ENCODE results near the gene TLCD2.
A peak's percentile ranks its signal among the peaks of the same experiment; 100 is the strongest.
"Not testable (repeated sequence)": the region's sequence is repeated elsewhere in the genome, so short reads cannot be mapped to it uniquely, and the experiment has no call there.

Gene TLCD2

DNA sequence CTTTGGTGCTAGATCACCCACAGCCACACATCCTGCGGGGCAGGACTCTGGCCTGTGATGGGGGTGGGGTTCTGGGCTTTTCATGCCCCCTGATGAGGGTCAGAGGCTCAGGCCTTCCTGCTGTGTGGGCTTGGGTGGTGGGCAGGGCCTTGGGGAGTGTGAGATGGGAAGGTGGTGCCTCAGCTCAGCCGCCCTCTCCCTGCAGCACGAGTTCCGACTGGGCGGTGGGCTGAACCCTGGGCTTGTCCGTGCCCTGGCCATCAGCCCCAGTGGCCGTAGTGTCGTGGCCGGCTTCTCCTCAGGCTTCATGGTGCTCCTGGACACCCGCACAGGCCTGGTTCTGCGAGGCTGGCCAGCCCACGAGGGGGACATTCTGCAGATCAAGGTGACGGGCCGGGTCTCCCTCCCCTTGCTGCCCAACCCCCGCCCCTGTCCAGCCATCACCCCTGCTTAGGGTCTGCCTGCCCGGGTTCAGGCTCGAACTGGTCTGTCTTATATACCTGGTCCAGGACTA is 25.7 kb upstream of the TLCD2 start:
- no peak for DNase-seq (ENCODE audit: low read depth)

DNA sequence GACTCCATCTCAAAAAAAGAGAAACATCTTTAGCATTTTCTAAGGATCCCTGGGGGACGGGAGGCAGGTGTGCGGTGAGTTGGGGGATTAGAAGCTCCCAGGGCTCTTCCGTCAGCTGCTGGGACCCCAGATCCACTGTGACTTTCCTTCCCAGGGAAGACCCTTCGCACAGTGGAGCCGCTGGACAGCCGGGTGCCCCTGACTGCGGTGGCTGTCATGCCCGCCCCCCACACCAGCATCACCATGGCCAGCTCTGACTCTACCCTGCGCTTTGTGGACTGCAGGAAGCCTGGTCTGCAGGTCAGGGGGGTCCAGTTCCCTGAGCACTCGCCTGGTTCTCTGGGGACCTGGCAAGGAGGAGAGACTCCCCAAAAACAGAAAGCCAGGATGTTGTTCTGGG is 25.2 kb upstream of the TLCD2 start:
- DNase-seq (ENCODE audit: low read depth) = no peak

DNA sequence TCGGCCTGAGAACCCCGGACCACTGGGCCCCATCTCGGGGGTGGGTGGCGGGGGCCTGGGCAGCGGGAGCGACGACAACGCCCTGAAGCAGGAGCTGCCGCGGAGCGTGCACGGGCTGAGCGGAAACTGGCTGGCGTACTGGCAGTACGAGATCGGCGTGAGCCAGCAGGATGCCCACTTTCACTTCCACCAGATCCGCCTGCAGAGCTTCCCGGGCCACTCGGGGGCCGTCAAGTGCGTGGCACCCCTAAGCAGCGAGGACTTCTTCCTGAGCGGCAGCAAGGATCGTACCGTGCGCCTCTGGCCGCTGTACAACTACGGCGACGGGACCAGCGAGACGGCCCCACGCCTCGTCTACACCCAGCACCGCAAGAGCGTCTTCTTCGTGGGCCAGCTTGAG is 23.6 kb upstream of the TLCD2 start:
- no peak for DNase-seq (ENCODE audit: low read depth)

DNA sequence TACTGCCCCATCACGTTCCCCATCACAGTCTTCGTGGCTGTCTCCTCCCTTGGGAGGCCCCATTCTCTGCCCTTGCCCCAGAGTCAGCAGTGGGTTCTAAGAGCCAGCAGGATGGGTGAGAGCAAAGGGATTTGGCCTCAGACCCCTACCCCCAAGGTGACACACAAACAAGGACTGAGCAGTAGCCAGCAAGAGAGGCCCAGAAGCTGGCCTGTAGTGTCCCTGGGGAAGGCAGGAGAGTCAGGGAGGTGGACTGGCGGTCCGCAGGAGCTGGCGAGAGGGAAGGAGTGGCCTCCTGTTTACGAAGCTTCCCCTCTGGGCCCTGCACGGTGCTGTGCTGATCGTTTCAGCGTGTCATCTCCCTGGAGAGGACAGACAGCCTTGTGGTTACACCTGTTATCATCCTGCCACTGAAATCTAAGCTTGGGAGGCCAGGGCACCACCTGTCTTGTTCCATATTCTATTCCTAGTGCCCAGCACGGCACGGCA is 22.7 kb upstream of the TLCD2 start:
- no peak for DNase-seq (ENCODE audit: low read depth)

DNA sequence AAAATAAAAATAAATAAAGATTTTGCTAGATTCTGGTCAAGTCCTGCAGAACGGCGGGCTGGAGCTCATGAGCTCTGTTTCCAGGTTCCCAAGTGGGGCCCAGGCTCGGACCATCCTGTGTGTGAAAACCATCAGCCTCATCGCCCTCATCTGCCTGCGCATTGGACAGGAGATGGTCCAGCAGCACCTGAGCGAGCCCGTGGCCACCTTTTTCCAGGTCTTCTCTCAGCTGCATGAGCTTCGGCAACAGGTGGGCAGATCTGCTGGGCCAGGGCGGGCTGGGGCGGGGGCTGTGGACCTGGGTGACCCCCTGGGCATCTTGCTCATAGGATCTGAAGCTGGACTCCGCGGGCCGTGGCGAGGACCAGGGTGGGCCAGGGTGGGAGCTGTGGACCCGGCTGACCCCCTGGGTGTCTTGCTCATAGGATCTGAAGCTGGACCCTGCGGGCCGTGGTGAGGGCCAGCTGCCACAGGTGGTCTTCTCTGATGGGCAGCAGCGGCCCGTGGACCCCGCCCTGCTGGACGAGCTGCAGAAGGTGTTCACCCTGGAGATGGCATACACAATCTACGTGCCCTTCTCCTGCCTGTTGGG is 22.2 kb upstream of the TLCD2 start:
- DNase-seq (ENCODE audit: low read depth) = no peak

DNA sequence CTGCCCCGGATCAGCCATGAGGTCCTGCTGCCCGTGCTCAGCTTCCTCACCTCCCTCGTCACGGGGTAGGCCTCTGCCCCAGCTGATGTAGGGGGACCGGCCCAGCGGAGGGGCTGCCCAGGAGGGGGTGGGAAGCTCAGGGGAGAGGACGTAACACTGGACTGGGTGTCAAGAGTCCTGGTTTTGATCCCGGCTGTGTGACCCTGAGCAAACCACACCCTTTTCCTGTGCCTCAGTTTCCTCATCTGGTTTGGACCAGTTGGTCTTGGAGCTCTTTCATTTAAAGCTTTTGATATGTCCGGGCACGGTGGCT is 21.0 kb upstream of the TLCD2 start:
- DNase-seq (ENCODE audit: low read depth) = no peak

DNA sequence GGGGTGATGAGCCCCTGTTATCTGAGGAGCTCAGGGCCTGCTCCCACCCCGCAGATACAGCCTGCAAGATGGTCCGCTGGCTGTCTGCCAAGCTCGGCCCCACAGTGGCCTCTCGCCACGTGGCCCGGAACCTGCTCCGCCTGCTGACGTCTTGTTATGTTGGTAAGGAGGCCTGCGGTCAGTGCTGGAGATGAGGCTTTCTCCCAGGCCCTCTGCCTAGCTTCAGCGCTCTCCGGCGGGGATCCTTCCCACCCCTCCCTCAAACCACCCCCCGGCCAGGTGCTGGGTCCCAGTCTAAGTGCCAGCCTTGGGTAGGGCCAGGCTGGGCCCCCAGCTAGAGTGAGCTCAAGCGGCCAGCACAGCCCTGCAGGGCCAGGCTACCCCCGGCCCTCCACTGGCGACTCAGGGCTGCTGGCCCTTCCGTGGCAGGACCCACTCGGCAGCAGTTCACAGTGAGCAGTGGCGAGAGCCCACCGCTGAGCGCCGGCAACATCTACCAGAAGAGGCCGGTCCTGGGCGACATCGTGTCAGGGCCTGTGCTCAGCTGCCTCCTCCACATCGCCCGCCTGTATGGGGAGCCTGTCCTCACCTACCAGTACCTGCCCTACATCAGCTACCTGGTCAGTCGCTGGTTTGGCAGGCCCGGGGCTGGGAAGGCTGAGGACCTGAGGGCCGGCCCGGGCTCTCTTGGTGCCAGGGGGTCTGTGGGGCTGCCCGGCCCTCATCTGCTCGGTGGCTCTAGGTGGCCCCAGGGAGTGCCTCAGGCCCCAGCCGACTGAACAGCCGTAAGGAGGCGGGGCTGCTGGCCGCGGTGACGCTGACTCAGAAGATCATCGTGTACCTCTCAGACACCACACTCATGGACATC is 20.4 kb upstream of the TLCD2 start:
- DNase-seq (ENCODE audit: low read depth) = no peak

DNA sequence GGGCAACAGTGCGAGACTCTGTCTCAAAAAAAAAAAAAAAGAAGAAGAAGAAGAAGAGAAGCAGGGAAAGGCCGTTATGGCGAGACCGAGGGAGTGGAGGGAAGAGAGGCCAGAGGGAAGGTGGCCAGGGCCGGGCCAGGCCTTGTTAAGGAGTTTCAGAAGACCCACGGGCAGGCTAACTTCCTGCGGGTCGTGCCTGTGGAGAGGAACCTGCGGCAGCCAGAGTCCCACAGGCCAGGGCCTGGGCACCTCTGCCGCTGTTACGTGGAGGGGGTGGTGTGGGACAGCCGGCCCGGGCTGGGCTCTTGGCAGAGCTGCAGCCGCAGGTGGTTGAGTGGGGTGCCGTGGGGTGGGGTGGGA is 19.8 kb upstream of the TLCD2 start:
- DNase-seq (ENCODE audit: low read depth) = no peak

DNA sequence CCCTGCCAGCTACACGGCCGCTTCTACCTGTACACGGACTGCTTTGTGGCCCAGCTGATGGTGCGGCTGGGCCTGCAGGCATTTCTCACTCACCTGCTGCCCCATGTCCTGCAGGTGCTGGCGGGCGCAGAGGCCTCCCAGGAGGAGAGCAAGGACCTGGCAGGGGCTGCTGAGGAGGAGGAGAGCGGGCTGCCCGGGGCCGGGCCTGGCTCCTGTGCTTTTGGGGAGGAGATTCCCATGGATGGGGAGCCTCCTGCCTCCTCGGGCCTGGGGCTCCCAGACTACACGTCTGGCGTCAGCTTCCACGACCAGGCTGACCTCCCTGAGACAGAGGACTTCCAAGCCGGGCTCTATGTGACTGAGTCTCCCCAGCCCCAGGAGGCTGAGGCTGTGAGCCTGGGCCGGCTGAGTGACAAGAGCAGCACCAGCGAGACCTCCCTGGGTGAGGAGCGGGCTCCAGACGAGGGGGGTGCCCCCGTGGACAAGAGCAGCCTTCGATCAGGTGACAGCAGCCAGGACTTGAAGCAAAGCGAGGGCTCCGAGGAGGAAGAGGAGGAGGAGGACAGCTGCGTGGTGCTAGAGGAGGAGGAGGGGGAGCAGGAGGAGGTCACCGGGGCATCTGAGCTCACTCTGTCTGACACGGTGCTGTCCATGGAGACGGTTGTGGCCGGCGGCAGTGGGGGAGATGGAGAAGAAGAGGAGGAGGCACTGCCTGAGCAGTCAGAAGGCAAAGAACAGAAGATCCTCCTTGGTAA is 17.9 kb upstream of the TLCD2 start:
- no peak for DNase-seq (ENCODE audit: low read depth)

DNA sequence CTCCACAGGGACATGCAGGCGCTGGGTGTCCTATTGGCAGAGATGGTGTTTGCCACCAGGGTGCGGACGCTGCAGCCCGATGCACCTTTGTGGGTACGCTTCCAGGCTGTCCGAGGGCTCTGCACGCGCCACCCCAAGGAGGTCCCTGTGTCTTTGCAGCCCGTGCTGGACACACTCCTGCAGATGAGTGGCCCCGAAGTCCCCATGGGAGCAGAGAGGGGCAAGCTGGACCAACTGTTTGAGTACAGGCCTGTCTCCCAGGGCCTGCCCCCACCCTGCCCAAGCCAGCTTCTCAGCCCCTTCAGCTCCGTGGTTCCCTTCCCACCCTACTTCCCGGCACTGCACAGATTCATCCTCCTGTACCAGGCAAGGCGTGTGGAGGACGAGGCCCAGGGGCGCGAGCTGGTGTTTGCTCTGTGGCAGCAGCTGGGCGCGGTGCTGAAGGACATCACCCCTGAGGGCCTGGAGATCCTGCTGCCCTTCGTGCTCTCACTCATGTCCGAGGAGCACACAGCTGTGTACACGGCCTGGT is 17.1 kb upstream of the TLCD2 start:
- DNase-seq (ENCODE audit: low read depth) = no peak

DNA sequence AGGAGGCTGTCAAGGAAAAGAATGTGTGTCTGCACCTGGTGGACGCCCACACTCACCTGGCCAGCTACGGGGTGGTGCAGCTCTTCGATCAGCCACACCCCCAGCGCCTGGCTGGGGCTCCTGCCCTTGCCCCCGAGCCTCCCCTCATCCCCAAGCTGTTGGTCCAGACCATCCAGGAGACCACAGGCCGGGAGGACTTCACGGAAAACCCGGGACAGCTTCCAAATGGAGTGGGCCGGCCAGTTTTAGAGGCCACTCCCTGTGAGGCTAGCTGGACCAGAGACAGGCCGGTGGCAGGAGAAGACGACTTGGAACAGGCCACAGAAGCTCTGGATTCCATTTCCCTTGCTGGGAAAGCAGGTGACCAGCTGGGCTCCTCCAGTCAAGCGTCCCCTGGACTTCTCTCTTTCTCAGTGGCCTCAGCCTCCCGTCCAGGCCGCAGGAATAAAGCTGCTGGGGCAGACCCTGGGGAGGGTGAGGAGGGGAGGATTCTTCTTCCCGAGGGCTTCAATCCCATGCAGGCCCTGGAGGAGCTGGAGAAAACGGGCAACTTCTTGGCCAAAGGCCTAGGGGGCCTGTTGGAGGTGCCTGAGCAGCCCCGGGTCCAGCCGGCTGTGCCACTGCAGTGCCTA is 16.6 kb upstream of the TLCD2 start:
- no peak for DNase-seq (ENCODE audit: low read depth)

DNA sequence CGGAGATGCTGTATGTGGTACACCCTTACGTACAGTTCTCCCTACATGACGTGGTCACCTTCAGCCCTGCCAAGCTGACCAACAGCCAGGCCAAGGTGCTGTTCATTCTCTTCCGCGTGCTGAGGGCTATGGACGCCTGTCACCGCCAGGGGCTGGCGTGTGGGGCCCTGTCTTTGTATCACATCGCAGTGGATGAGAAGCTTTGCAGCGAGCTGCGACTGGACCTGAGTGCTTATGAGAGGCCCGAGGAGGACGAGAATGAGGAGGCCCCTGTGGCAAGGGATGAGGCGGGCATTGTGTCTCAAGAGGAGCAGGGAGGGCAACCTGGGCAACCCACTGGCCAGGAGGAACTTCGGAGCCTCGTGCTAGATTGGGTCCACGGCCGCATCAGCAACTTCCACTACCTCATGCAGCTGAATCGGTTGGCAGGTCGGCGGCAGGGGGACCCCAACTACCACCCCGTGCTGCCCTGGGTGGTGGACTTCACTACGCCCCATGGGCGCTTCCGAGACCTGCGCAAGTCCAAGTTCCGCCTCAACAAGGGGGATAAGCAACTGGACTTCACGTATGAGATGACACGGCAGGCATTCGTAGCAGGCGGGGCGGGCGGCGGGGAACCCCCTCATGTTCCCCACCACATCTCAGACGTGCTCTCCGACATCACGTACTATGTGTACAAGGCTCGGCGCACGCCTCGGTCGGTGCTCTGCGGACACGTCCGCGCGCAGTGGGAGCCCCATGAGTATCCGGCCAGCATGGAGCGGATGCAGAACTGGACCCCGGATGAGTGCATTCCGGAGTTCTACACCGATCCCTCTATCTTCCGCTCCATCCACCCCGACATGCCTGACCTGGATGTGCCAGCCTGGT is 15.7 kb upstream of the TLCD2 start:
- DNase-seq (ENCODE audit: low read depth) = no peak

DNA sequence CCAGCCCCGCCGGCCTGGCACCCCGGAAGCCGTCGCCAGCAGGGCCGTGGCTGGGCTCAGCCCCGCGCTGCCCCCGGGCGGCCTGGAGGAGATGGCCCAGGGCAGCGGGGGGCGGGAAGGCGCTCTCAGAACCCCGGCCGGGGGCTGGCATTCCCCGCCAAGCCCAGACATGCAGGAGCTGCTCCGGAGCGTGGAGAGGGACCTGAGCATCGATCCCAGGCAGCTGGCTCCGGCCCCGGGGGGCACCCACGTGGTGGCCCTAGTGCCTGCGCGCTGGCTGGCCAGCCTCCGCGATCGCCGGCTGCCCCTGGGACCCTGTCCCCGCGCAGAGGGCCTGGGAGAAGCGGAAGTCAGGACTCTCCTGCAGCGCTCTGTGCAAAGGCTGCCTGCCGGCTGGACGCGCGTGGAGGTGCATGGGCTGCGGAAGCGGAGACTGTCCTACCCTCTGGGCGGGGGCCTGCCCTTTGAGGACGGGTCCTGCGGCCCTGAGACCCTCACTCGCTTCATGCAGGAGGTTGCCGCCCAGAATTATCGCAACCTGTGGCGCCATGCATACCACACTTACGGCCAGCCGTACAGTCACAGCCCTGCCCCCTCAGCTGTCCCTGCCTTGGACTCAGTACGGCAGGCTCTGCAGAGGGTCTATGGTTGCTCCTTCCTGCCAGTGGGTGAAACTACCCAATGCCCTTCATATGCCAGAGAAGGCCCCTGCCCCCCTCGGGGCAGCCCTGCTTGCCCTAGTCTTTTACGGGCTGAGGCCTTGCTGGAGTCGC is 14.9 kb upstream of the TLCD2 start:
- no peak for DNase-seq (ENCODE audit: low read depth)

DNA sequence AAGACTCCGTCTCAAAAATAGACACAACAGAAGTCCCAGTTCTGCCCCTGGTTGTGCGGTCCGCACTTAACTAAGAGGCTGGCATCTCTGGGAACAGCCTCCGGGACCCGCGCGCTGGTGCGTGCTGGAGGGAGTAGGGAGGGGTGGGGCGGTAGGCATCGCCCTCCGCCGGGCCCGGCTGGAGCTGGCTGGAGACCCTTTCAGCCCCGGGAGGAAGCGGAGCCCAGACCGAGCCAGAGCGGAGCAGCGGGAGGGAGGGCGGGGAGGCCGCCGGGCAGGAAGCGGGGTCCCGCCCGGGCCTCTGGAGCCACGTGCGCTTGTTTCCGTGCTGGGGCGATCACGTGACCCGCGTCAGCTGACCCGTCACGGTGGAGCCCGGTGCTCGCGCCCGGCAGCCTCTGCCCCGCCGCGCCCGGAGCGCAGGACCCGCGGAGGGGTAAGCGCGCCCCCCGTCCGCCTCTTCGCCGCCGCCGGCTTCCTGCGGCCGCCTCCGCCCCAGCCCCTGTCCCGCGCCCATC is 14.2 kb upstream of the TLCD2 start, which contains the start of gene WDR81:
TSS of gene WDR81 (plus strand) at position 354 of the 518 bp plus-strand sequence. CDS start 256 bp downstream, outside the sequence.
- peak; percentile 82 for DNase-seq (ENCODE audit: low read depth)

DNA sequence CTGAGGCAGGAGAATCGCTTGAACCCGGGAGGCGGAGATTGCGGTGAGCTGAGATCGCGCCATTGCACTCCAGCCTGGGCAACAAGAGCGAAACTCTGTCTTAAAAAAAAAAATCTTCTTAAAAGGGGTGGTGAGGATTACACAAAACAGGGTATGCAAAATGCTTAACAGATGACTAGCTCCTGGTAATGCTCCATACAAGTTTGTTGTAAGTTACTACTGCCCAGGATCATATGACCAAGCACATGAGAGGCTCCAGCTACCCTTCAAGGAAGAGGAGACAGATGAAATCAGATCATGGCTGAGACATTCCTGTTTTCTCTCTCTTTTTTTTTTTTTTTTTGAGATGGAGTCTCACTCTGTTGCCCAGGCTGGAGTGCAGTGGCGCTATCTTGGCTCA is 11.8 kb upstream of the TLCD2 start:
- DNase-seq (ENCODE audit: low read depth) = not testable (repeated sequence)

DNA sequence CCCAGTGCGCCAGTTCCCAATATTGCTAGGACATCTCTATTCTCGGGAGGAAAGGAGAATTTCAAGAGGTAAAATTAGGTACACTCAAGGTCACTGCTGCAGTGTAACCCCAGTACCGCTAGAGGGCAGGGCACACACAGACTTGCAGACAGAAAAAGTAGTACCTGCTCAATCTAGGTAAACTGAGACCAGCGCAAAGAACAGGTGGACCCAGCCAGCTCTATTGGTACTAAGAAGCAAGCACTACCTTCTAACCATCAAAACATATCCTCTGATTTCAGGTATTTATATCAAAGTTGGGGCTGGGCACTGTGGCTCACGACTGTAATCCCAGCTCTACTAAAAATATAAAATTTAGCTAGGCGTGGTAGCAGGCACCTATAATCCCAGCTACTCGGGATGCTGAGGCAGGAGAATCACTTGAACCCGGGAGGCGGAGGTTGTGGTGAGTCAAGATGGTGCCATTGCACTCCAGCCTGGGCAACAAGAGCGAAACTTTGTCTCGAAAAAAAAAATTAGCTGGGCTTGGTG is 10.7 kb upstream of the TLCD2 start:
- peak; percentile 28 for DNase-seq (ENCODE audit: low read depth)

DNA sequence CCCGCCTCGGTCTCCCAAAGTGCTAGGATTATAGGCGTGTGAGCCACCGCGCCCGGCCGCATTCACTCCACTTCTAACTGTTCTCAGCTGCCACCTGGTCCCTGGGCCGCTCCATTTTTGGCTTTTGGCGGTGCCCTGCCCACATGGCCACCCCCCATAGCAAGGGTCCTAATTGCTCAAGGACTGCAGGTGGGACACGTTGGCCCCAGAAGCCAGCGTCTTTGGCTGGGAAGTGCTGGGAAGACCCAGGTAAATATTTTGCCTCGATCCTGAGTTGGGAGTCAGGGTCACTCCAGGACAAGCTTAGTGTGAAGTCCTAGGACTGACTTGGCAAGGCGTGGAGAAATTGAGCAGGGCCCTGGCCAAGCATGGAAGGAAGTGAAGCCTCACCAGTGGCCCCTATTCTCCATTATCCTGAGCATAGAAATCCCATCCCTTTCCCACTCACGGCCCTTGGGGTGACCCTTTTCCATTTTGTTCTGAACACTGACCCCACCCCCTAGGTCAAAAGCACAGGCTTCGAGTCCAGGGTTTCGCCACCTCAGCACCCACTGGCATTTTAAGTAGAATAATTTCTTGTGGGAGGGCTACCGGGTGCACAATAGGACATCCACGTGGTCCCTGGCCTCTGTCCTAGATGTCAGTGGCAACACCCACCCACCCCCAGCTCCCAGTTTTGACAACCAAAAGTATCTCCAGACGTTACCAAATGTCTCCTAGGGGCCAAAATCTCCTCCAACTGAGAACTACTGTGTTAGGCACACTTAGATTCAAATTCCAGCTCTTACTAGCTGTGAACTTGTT is 8.4 kb upstream of the TLCD2 start:
- DNase-seq (ENCODE audit: low read depth) = no peak

DNA sequence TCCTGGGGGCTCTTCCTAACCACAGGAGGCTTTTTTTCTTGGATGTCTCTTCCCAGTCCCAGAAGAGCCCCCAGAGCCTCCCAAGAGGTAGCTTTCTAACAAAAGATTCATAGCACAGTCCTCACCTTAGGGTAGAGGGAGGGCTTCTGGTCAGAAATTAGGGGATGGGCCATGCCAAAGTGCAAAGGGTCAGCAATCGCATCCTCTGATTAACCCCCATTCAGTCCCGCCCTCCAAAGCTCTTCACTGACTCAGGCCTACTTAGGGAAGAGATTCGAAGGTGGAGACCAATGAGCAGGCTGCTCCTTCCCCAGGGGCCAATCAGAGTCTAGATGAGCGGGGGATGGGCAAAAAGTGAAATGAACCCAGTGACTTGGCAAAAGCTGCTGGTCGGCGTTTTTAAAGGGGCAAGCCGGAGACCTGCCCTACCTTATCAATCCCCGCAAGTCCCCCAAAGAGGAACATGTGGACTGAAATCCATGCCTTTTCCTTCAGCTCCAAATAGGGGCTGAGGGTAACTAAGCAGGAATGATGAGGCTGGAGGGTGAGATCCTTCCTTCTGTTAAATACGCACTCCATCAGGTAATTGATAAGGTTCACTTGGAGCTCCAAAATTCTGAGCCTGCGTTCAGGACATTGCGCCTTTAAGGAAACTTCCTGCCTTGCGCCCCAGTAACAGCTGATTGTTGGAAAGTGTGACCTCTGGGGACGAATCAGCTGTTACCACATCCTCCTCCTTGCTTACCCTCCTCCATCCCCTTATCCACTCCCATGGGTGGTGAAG is 6.9 kb upstream of the TLCD2 start:
- peak; percentile 74 for DNase-seq (ENCODE audit: low read depth)

Data from T-helper 22 cell (primary cell).